WTC11 (cell line): ENCODE measurements around the gene RIPK3. TPM values are rescaled to one million over a fixed set of nuclear protein-coding genes. Genes with fewer than 3 reads are reported as not detected.

Source experiments
- ATAC-seq: fragments of 200-7000 bp; cut with Tn5 transposase; 2 replicates; pipeline ENCODE4 v1.10.0; 2021; ENCODE audit warnings: mild to moderate bottlenecking, moderate library complexity
- CTCF ChIA-PET: fragments of 300-600 bp; sonication (Branson Sonifier 250); formaldehyde crosslinking; loops from one replicate; lab custom pipeline; 2021; ENCODE audit warnings: antibody characterized with exemption; lab: Charles Lee
- POLR2A ChIA-PET: fragments of 350-600 bp; sonication (Branson Sonifier 250); formaldehyde crosslinking; loops from one replicate; lab custom pipeline; 2021; ENCODE audit warnings: antibody characterized with exemption; lab: Charles Lee
- DNase-seq: peaks from one replicate; pipeline ENCODE4 v3.0.0; 2021; ENCODE audit warnings: low spot score
- H3K27ac Mint-ChIP-seq: 2 replicates; pipeline ENCODE4 v1.8.0; 2021; ENCODE audit warnings: mixed read lengths
- H3K27me3 Mint-ChIP-seq: 2 replicates; pipeline ENCODE4 v1.8.0; 2021; ENCODE audit warnings: low read depth, mild to moderate bottlenecking, moderate library complexity, mixed read lengths
- H3K36me3 Mint-ChIP-seq: 2 replicates; pipeline ENCODE4 v1.8.0; 2021; ENCODE audit warnings: mixed read lengths
- H3K4me1 Mint-ChIP-seq: 2 replicates; pipeline ENCODE4 v1.8.0; 2022; ENCODE audit warnings: mixed read lengths
- H3K4me3 Mint-ChIP-seq: 2 replicates; pipeline ENCODE4 v1.8.0; 2021; ENCODE audit warnings: mild to moderate bottlenecking, moderate library complexity, mixed read lengths
- H3K9me3 Mint-ChIP-seq: 2 replicates; pipeline ENCODE4 v1.8.0; 2021; ENCODE audit warnings: mixed read lengths
- CBFB ChIP-seq: sonication (generic); formaldehyde crosslinking; IDR thresholded peaks from 2 replicates; pipeline ENCODE4 v1.8.1; 2022; ENCODE audit warnings: mild to moderate bottlenecking, low read depth, missing genetic modification reagents
- CREB1 ChIP-seq: sonication (generic); formaldehyde crosslinking; IDR thresholded peaks from 2 replicates; pipeline ENCODE4 v1.8.0; 2023; ENCODE audit warnings: mild to moderate bottlenecking, missing genetic modification reagents
- ELF4 ChIP-seq: sonication (generic); formaldehyde crosslinking; IDR thresholded peaks from 2 replicates; pipeline ENCODE4 v1.8.1; 2022; ENCODE audit warnings: low read depth, mild to moderate bottlenecking, moderate library complexity, missing genetic modification reagents
- ETV6 ChIP-seq: sonication (generic); formaldehyde crosslinking; IDR thresholded peaks from 2 replicates; pipeline ENCODE4 v1.8.1; 2022; ENCODE audit warnings: mild to moderate bottlenecking, missing genetic modification reagents
- FOXJ3 ChIP-seq: sonication (generic); formaldehyde crosslinking; IDR thresholded peaks from 2 replicates; pipeline ENCODE4 v1.9.0; 2021; ENCODE audit warnings: missing genetic modification reagents, mild to moderate bottlenecking, borderline replicate concordance
- GABPB1 ChIP-seq: sonication (generic); formaldehyde crosslinking; IDR thresholded peaks from 2 replicates; pipeline ENCODE4 v1.8.1; 2023; ENCODE audit warnings: mild to moderate bottlenecking, missing genetic modification reagents
- GTF2I ChIP-seq: fragments of 250-450 bp; sonication (Bioruptor Pico); conservative IDR thresholded peaks from 2 replicates; pipeline ENCODE4 v1.4.0; 2021; ENCODE audit warnings: mild to moderate bottlenecking
- JAZF1 ChIP-seq: fragments of 250-450 bp; sonication (Bioruptor Pico); IDR thresholded peaks from 2 replicates; pipeline ENCODE4 v1.9.0; 2021; ENCODE audit warnings: moderate library complexity, mild to moderate bottlenecking, inconsistent platforms
- NR2C2 ChIP-seq: sonication (generic); formaldehyde crosslinking; IDR thresholded peaks from 2 replicates; pipeline ENCODE4 v1.8.0; 2022; ENCODE audit warnings: mild to moderate bottlenecking, missing genetic modification reagents
- RELA ChIP-seq: sonication (generic); formaldehyde crosslinking; IDR thresholded peaks from 2 replicates; pipeline ENCODE4 v1.8.1; 2022; ENCODE audit warnings: missing genetic modification reagents, mild to moderate bottlenecking, borderline replicate concordance
- SP1 ChIP-seq: sonication (generic); formaldehyde crosslinking; conservative IDR thresholded peaks from 2 replicates; pipeline ENCODE4 v1.8.1; 2022; ENCODE audit warnings: missing genetic modification reagents
- TEAD4 ChIP-seq: sonication (generic); formaldehyde crosslinking; IDR thresholded peaks from 2 replicates; pipeline ENCODE4 v1.8.0; 2022; ENCODE audit warnings: mild to moderate bottlenecking, missing genetic modification reagents
- ZNF219 ChIP-seq: sonication (generic); formaldehyde crosslinking; IDR thresholded peaks from 2 replicates; pipeline ENCODE4 v1.8.0; 2023; ENCODE audit warnings: missing genetic modification reagents, mild to moderate bottlenecking, borderline replicate concordance
- ZNF317 ChIP-seq: sonication (generic); formaldehyde crosslinking; IDR thresholded peaks from 2 replicates; pipeline ENCODE4 v1.8.1; 2023; ENCODE audit warnings: low read depth, mild to moderate bottlenecking, moderate library complexity, missing genetic modification reagents, borderline replicate concordance
- ZNF416 ChIP-seq: fragments of 250-450 bp; sonication (Bioruptor Pico); IDR thresholded peaks from 2 replicates; pipeline ENCODE4 v1.9.0; 2021; ENCODE audit warnings: mild to moderate bottlenecking, inconsistent platforms
- total RNA-seq: library from RNA; stranded (reverse); gene quantifications from 3 replicates; pipeline ENCODE4 v1.2.3, GENCODE V29; 2021
- TF ChIP-seq, protein P1 (sequence below): sonication (generic); formaldehyde crosslinking; IDR thresholded peaks from 2 replicates; pipeline ENCODE4 v1.8.1; 2022; ENCODE audit warnings: missing genetic modification reagents, borderline replicate concordance
- TF ChIP-seq, protein P2 (sequence below): sonication (generic); formaldehyde crosslinking; IDR thresholded peaks from 2 replicates; pipeline ENCODE4 v1.8.0; 2023; ENCODE audit warnings: mild to moderate bottlenecking, missing genetic modification reagents
- TF ChIP-seq, protein P3 (sequence below): sonication (generic); formaldehyde crosslinking; IDR thresholded peaks from 2 replicates; pipeline ENCODE4 v1.8.1; 2023; ENCODE audit warnings: mild to moderate bottlenecking, missing genetic modification reagents, moderate library complexity
- TF ChIP-seq, protein P4 (sequence below): fragments of 250-450 bp; sonication (Bioruptor Pico); IDR thresholded peaks from 2 replicates; pipeline ENCODE4 v1.8.0; 2021; ENCODE audit warnings: mild to moderate bottlenecking
- TF ChIP-seq, protein P5 (sequence below): sonication (generic); formaldehyde crosslinking; IDR thresholded peaks from 2 replicates; pipeline ENCODE4 v1.8.1; 2023; ENCODE audit warnings: mild to moderate bottlenecking, moderate library complexity, missing genetic modification reagents

Gene RIPK3
- total RNA-seq, 1 experiment from 2014 or later = 0.83 TPM

DNA sequence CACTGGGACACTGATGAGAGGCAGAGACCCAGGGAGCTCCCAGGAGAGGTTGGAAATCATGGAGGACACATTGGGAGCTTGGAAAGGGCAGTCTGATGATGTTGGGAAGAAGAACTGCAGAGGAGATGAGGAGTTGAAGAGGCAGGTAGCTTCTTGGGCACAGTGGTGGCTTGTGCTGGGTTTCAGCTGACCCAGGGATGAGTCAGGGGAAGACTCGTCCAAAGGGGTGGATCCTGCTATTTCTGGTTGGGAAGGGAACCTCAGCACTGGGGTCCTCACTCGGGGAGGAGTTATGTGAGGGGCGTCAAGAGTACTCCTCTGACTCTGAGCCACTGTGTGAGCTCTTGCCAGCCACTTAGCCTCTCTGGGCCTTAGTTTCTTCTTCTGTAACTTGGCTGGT, 16.4 kb downstream of the RIPK3 start (continued):
- TF ChIP-seq, protein P1, sequence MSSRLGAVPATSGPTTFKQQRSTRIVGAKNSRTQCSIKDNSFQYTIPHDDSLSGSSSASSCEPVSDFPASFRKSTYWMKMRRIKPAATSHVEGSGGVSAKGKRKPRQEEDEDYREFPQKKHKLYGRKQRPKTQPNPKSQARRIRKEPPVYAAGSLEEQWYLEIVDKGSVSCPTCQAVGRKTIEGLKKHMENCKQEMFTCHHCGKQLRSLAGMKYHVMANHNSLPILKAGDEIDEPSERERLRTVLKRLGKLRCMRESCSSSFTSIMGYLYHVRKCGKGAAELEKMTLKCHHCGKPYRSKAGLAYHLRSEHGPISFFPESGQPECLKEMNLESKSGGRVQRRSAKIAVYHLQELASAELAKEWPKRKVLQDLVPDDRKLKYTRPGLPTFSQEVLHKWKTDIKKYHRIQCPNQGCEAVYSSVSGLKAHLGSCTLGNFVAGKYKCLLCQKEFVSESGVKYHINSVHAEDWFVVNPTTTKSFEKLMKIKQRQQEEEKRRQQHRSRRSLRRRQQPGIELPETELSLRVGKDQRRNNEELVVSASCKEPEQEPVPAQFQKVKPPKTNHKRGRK (CRISPR knock-in tag) = no peak
- TF ChIP-seq GTF2I (CRISPR knock-in tag) (no peak), ELF4 (CRISPR knock-in tag) (no peak), CBFB (CRISPR knock-in tag) (no peak), NR2C2 (CRISPR knock-in tag) (no peak), RELA (CRISPR knock-in tag) (no peak), ZNF317 (CRISPR knock-in tag) (no peak), JAZF1 (CRISPR knock-in tag) (no peak), FOXJ3 (no peak), SP1 (CRISPR knock-in tag) (no peak)
- TF ChIP-seq, protein P2, sequence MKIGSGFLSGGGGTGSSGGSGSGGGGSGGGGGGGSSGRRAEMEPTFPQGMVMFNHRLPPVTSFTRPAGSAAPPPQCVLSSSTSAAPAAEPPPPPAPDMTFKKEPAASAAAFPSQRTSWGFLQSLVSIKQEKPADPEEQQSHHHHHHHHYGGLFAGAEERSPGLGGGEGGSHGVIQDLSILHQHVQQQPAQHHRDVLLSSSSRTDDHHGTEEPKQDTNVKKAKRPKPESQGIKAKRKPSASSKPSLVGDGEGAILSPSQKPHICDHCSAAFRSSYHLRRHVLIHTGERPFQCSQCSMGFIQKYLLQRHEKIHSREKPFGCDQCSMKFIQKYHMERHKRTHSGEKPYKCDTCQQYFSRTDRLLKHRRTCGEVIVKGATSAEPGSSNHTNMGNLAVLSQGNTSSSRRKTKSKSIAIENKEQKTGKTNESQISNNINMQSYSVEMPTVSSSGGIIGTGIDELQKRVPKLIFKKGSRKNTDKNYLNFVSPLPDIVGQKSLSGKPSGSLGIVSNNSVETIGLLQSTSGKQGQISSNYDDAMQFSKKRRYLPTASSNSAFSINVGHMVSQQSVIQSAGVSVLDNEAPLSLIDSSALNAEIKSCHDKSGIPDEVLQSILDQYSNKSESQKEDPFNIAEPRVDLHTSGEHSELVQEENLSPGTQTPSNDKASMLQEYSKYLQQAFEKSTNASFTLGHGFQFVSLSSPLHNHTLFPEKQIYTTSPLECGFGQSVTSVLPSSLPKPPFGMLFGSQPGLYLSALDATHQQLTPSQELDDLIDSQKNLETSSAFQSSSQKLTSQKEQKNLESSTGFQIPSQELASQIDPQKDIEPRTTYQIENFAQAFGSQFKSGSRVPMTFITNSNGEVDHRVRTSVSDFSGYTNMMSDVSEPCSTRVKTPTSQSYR (CRISPR knock-in tag) = no peak
- TF ChIP-seq, all 79 proteins: peak for 0

DNA sequence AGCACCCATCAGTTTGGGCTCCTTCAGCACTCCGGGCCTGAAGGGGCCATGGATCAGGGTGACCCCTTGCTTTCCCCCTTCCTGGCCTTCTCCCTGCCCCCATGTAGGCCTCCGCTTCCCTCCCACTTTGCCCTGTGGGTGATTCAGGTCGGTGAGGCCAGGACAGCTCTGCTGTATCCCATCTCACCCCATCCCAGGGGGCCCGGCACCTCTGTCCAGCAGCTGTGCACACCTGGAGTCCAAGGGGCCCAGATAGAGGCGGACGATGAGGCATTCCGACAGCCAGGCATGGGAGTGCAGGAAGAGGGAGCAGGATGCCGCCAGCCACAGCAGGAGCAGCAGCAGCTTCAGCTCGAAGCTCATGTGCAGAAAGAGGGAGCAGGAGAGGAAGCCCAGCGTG, 17.1 kb downstream of the RIPK3 start:
- Mint-ChIP-seq H3K36me3 (no peaks in the 10 kb centered on the region), H3K4me1 (no peaks in the 10 kb centered on the region; the same call in 1 of the 2 replicates), H3K9me3 (no peaks in the 10 kb centered on the region), H3K27ac (no peak overlapping the region), H3K27me3 (peaks cover 78% of the 10 kb centered on the region), H3K4me3 (no peak overlapping the region)
- CTCF ChIA-PET = interaction anchor here (0.6 to 3.9 kb wide), 4 partner anchors 10 to 109 kb away, joined by 3 to 22 read pairs (median 19); partner anchors contain the start of gene CIDEB
- TF ChIP-seq ETV6 (CRISPR knock-in tag) (no peak), ZNF416 (no peak), ZNF219 (CRISPR knock-in tag) (no peak), GABPB1 (CRISPR knock-in tag) (no peak)
- TF ChIP-seq, protein P3, sequence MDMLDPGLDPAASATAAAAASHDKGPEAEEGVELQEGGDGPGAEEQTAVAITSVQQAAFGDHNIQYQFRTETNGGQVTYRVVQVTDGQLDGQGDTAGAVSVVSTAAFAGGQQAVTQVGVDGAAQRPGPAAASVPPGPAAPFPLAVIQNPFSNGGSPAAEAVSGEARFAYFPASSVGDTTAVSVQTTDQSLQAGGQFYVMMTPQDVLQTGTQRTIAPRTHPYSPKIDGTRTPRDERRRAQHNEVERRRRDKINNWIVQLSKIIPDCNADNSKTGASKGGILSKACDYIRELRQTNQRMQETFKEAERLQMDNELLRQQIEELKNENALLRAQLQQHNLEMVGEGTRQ (CRISPR knock-in tag) = no peak
- ATAC-seq (no peak), DNase-seq (no peak)
- POLR2A ChIA-PET = no interaction called here

DNA sequence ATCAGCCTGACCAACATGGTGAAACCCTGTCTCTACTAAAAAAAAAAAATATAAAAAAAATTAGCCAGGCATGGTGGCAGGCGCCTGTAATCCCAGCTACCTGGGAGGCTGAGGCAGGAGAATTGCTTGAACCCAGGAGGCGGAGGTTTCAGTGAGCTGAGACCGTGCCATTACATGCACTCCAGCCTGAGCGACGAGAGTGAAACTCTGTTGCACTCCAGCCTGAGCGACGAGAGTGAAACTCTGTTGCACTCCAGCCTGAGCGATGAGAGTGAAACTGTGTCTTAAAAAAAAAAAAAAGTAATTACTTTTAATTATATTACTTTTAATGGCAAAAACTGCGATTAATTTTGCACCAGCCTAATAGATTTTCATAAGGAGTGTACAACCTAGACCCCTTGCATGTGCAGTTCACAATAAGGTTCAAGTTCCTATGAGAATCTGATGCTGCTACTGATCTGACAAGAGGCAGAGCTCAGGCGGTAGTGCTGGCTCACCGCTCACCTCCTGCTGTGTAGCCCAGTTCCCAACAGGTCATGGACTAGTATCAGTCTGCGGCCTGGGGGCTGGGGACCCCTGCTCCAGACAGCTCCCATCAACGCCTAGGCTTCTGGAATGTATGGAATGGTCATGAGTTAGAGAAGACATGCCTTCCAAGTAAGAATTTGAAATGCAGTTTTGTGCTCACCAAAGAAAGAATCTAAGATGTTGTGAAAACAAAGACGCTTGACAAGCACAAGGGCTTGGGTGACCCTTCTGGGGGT, 18.4 kb downstream of the RIPK3 start:
- Mint-ChIP-seq H3K4me3 (no peak overlapping the region), H3K27ac (no peak overlapping the region), H3K27me3 (peaks cover 80% of the 10 kb centered on the region), H3K36me3 (no peaks in the 10 kb centered on the region), H3K9me3 (no peaks in the 10 kb centered on the region), H3K4me1 (no peaks in the 10 kb centered on the region; the same call in 1 of the 2 replicates)
- ChIA-PET POLR2A (no interaction called here), CTCF (interaction anchor here (0.9 to 3.9 kb wide), 5 partner anchors 12 to 110 kb away, joined by 3 to 22 read pairs (median 16); partner anchors contain the start of genes CIDEB and RABGGTA)
- ATAC-seq (no peak), DNase-seq (peak; percentile 42)
- TF ChIP-seq TEAD4 (CRISPR knock-in tag) = no peak
- TF ChIP-seq CREB1 = no peak
- TF ChIP-seq, protein P3 (CRISPR knock-in tag) = no peak
- TF ChIP-seq, protein P4, sequence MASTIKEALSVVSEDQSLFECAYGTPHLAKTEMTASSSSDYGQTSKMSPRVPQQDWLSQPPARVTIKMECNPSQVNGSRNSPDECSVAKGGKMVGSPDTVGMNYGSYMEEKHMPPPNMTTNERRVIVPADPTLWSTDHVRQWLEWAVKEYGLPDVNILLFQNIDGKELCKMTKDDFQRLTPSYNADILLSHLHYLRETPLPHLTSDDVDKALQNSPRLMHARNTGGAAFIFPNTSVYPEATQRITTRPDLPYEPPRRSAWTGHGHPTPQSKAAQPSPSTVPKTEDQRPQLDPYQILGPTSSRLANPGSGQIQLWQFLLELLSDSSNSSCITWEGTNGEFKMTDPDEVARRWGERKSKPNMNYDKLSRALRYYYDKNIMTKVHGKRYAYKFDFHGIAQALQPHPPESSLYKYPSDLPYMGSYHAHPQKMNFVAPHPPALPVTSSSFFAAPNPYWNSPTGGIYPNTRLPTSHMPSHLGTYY (CRISPR knock-in tag) = no peak
- TF ChIP-seq, protein P5, sequence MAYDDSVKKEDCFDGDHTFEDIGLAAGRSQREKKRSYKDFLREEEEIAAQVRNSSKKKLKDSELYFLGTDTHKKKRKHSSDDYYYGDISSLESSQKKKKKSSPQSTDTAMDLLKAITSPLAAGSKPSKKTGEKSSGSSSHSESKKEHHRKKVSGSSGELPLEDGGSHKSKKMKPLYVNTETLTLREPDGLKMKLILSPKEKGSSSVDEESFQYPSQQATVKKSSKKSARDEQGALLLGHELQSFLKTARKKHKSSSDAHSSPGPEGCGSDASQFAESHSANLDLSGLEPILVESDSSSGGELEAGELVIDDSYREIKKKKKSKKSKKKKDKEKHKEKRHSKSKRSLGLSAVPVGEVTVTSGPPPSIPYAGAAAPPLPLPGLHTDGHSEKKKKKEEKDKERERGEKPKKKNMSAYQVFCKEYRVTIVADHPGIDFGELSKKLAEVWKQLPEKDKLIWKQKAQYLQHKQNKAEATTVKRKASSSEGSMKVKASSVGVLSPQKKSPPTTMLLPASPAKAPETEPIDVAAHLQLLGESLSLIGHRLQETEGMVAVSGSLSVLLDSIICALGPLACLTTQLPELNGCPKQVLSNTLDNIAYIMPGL (CRISPR knock-in tag) = no peak
- TF ChIP-seq, protein P2 (CRISPR knock-in tag) = no peak
- TF ChIP-seq ETV6 (CRISPR knock-in tag) = no peak
- TF ChIP-seq GABPB1 (CRISPR knock-in tag) = no peak
